ENCODE measurements around the gene MAP2K5.

- TF ChIP-seq CTCF (IDR thresholded peaks at IDR 0.05; ENCODE audit: low read length) (no peak), EZH2 (IDR thresholded peaks at IDR 0.05; ENCODE audit: borderline replicate concordance, low read length) (no peak)
Observed at GRCh38 chr15:67564968-67565345, 22.5 kb downstream of the MAP2K5 start.

All from OCI-LY1 (cell line).